CD4-positive, alpha-beta T cell (primary cell): ENCODE results near the gene MGRN1. TPM values are rescaled to one million over a fixed set of nuclear protein-coding genes. Genes with fewer than 3 reads are reported as not detected.

Source experiments
- ATAC-seq: fragments of 200-7000 bp; cut with Tn5 transposase; one replicate; pipeline ENCODE4 v1.10.0; 2022; ENCODE audit warnings: mild to moderate bottlenecking; ENCODE audit not compliant: poor library complexity
- CTCF ChIA-PET: fragments of 350-600 bp; sonication (Branson Sonifier 250); formaldehyde crosslinking; loops from one replicate; lab custom pipeline; 2021; ENCODE audit warnings: antibody characterized with exemption, inconsistent platforms; lab: Charles Lee
- POLR2A ChIA-PET: fragments of 350-600 bp; sonication (Branson Sonifier 250); formaldehyde crosslinking; loops from one replicate; lab custom pipeline; 2021; ENCODE audit warnings: antibody characterized with exemption, inconsistent platforms; lab: Charles Lee
- DNase-seq, 14 experiments: peaks; one replicate each; pipeline ENCODE4 v3.0.0-alpha.2; 2013 to 2020; ENCODE audit warnings: mixed read lengths in 2 of 14
- H3K27ac ChIP-seq, 2 donors: one replicate each; pipeline versions ENCODE4 v1.5.1 to v1.7.0; 2013; ENCODE audit warnings: low read length in 2 of 2, low read depth in 1 of 2, mild to moderate bottlenecking in 1 of 2
- H3K27me3 ChIP-seq, 2 experiments: 1 replicate in 1 of 2; 2 replicates in 1 of 2; pipeline versions ENCODE4 v1.6.1 to v1.7.0; 2013; ENCODE audit warnings: low read length in 2 of 2, control low read depth in 1 of 2, mild to moderate bottlenecking in 1 of 2, moderate library complexity in 1 of 2; ENCODE audit not compliant: insufficient read depth in 2 of 2, control insufficient read depth in 1 of 2
- H3K36me3 ChIP-seq: one replicate; pipeline ENCODE4 v1.6.1; 2013; ENCODE audit warnings: low read length, control low read depth; ENCODE audit not compliant: insufficient read depth
- H3K4me1 ChIP-seq: one replicate; pipeline ENCODE4 v1.6.1; 2013; ENCODE audit warnings: low read length, control low read depth; ENCODE audit not compliant: insufficient read depth
- H3K4me3 ChIP-seq: one replicate; pipeline ENCODE4 v1.5.1; 2013; ENCODE audit warnings: mild to moderate bottlenecking, low read length, moderate library complexity
- H3K9me3 ChIP-seq, 2 experiments: 1 replicate in 1 of 2; 2 replicates in 1 of 2; pipeline versions ENCODE4 v1.6.1 to v1.7.0; 2013; ENCODE audit warnings: low read length in 2 of 2, mild to moderate bottlenecking in 2 of 2, control low read depth in 1 of 2, moderate library complexity in 1 of 2; ENCODE audit not compliant: control insufficient read depth in 1 of 2, insufficient read depth in 1 of 2
- H3K27ac Mint-ChIP-seq: one replicate; pipeline ENCODE4 v1.8.0; 2020; ENCODE audit warnings: mixed read lengths
- H3K27me3 Mint-ChIP-seq: one replicate; pipeline ENCODE4 v1.8.0; 2021; ENCODE audit warnings: mixed read lengths
- H3K36me3 Mint-ChIP-seq: one replicate; pipeline ENCODE4 v1.8.0; 2021; ENCODE audit warnings: low read depth, mixed read lengths
- H3K4me1 Mint-ChIP-seq: one replicate; pipeline ENCODE4 v1.8.0; 2021; ENCODE audit warnings: low read depth, mixed read lengths
- H3K4me3 Mint-ChIP-seq: one replicate; pipeline ENCODE4 v1.8.0; 2020; ENCODE audit warnings: mild to moderate bottlenecking, mixed read lengths
- H3K9me3 Mint-ChIP-seq: one replicate; pipeline ENCODE4 v1.8.0; 2020; ENCODE audit warnings: mixed read lengths
- intact Hi-C, 2 experiments: fragments of 100-400 bp; cut with DNase I in 1 of 2; cut with micrococcal nuclease in 1 of 2; formaldehyde crosslinking; loops; one replicate each; pipeline versions ENCODE4 v1.15.1 to v1.9.0; 2023 to 2025; cut with DNase I, micrococcal nuclease
- total RNA-seq, 174 experiments: library from RNA in 2 of 174; stranded (reverse) in 2 of 174; gene quantifications; one replicate each; pipeline ENCODE4 v1.2.3 and lab custom pipeline; 2021 to 2026
- TF ChIP-seq, protein P1 (sequence below): fragments of 200-600 bp; IDR thresholded peaks from one replicate; pipeline ENCODE4 v1.8.0; 2022; ENCODE audit warnings: antibody characterized with exemption, mild to moderate bottlenecking

MGRN1 gene
- total RNA-seq, 2 experiments from 2014 or later = 45.9 to 48.6 TPM

DNA sequence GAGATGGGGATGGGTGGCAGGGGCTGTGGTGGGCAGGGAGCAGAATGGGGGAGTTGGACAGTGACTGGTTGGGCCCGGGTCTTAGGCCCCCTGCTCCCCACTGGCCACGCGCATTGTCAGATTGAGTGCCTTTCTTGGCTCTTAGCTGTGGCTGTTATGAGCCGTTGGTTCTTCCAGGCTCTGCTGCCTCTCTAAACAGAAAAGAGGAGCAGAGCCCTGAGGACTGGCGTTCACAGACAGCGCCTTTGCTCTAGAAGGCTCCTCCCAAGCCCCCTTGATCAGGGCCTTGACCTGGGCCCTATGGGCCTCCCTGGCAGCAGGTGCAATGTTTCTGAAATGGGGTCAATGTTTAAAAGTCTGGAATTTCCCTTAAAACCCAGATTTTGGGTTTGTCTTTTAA is 54.0 kb downstream of the MGRN1 start:
- peaks cover 34% of the 10 kb centered on the region for H3K4me1 Mint-ChIP-seq
- TF ChIP-seq, protein P1, sequence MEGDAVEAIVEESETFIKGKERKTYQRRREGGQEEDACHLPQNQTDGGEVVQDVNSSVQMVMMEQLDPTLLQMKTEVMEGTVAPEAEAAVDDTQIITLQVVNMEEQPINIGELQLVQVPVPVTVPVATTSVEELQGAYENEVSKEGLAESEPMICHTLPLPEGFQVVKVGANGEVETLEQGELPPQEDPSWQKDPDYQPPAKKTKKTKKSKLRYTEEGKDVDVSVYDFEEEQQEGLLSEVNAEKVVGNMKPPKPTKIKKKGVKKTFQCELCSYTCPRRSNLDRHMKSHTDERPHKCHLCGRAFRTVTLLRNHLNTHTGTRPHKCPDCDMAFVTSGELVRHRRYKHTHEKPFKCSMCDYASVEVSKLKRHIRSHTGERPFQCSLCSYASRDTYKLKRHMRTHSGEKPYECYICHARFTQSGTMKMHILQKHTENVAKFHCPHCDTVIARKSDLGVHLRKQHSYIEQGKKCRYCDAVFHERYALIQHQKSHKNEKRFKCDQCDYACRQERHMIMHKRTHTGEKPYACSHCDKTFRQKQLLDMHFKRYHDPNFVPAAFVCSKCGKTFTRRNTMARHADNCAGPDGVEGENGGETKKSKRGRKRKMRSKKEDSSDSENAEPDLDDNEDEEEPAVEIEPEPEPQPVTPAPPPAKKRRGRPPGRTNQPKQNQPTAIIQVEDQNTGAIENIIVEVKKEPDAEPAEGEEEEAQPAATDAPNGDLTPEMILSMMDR = no peak
- DNase-seq (no peak), ATAC-seq (no peak)
- ChIA-PET POLR2A (no interaction called here), CTCF (no interaction called here)
- H3K9me3 ChIP-seq = no peaks in the 10 kb centered on the region
- no peak overlapping the region for H3K4me3 ChIP-seq
- H3K27ac Mint-ChIP-seq = peak overlapping the region; percentile 68
- H3K4me1 ChIP-seq = peaks cover 57% of the 10 kb centered on the region
- peaks cover 27% of the 10 kb centered on the region for H3K36me3 Mint-ChIP-seq
- peaks cover 32% of the 10 kb centered on the region for H3K36me3 ChIP-seq
- H3K27me3 ChIP-seq = no peaks in the 10 kb centered on the region
- intact Hi-C loops = no loop called here
- no peak overlapping the region for H3K27ac ChIP-seq
- no peaks in the 10 kb centered on the region for H3K9me3 Mint-ChIP-seq
- no peaks in the 10 kb centered on the region for H3K27me3 Mint-ChIP-seq
- H3K4me3 Mint-ChIP-seq = no peak overlapping the region

DNA sequence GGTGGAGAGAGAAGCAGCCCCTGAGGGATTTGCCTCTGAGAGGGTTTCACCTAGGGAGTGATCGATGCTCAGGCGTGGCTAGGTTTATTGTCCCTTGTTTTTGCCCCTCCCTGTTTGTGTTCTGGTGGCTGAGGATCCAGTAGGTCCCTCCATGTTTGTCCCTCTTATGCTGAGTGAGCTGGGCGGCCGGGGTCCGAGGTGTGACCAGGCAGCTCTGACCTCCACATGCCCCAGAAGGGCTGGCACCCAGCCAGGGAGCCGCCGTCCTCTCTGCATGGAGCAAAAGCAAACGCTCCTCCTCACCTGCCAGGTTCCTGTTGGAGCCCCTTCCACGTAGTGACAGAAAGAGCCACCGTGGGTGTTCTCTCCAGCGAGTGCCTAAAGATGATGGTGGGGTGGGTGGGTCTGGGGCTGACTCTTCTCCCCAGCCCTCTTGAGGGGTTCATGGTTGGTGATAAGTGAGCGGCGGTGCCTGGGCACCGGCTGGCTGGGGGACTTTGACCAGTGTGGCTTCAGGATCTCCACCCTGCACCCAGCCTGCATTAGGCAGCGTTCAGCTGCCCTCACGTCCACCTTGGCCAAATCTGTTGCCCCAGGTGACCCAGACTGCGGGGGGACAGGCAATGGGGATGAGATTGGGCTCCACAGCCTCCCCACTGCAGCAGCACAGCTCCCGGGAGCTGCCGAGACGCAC is 54.7 kb downstream of the MGRN1 start:
- no peak for DNase-seq
- intact Hi-C loops = no loop called here
- Histone ChIP-seq H3K4me3 (no peak overlapping the region), H3K27ac (no peak overlapping the region), H3K4me1 (peaks cover 57% of the 10 kb centered on the region), H3K36me3 (peaks cover 35% of the 10 kb centered on the region), H3K9me3 (no peaks in the 10 kb centered on the region), H3K27me3 (no peaks in the 10 kb centered on the region)
- ATAC-seq = no peak
- Mint-ChIP-seq H3K27me3 (no peaks in the 10 kb centered on the region), H3K36me3 (peaks cover 27% of the 10 kb centered on the region), H3K4me3 (no peak overlapping the region), H3K27ac (peak overlapping the region; percentile 68), H3K4me1 (peaks cover 34% of the 10 kb centered on the region), H3K9me3 (no peaks in the 10 kb centered on the region)
- TF ChIP-seq, protein P1 = no peak
- ChIA-PET POLR2A (interaction anchor here (1.2 to 2.7 kb wide), 2 partner anchors 14 to 174 kb away, joined by 4 to 10 read pairs; partner anchors contain the start of gene NUDT16L1), CTCF (interaction anchor here (0.7 kb wide), 1 partner anchor 55 kb away, joined by 4 read pairs; the partner anchor contains the start of gene MGRN1)

DNA sequence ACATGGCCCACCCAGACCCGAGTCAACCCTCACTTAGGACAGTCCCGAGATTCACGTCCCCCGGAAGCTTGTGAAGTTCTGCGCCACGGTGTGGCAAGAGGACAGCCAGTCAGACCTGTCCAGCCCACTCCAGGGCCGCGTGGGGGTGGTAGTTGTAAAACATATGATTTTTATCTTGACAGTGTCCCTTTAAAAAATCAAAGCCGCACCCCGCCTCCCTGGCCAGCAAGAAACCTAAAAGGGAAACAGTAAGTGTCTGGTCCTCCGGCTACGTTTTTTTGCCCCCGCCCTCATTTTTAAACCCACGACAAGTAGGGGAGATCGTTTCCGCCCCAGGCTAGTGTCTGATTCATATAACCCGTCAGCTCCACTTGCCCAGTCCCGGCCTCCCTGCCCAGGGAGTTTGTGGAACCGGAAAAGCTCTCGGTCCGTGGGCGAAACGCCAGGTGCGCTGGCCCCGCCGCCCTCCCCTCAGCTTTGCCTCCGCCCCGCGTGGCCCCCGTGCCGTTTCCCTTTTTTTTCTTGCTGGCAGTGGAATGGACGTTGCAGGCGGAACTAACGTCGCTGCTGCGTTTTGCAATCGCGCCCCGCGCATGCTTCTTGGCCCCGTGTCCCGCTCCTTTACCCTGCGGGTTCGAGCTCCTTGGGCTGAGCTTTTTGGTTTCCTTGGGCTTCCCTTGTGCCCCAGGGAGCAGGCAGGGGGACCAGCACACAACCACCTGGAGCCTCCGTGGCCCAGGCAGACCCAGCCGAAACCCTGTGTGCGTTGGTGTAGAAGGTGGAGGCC is 55.4 kb downstream of the MGRN1 start:
- DNase-seq = peak in 2 of 14 experiments; percentile 59 to 69
- no peak for ATAC-seq
- H3K9me3 ChIP-seq = no peaks in the 10 kb centered on the region
- no peak overlapping the region for H3K27ac ChIP-seq
- H3K27me3 ChIP-seq = no peaks in the 10 kb centered on the region
- Mint-ChIP-seq H3K27ac (peak overlapping the region; percentile 42), H3K4me1 (peaks cover 34% of the 10 kb centered on the region), H3K9me3 (no peaks in the 10 kb centered on the region), H3K4me3 (peak overlapping the region; percentile 30), H3K27me3 (no peaks in the 10 kb centered on the region), H3K36me3 (peaks cover 33% of the 10 kb centered on the region)
- intact Hi-C loops = no loop called here
- CTCF ChIA-PET = interaction anchor here (0.7 kb wide), 1 partner anchor 56 kb away, joined by 4 read pairs; the partner anchor contains the start of gene MGRN1
- TF ChIP-seq, protein P1 = no peak
- peaks cover 41% of the 10 kb centered on the region for H3K36me3 ChIP-seq
- peaks cover 54% of the 10 kb centered on the region for H3K4me1 ChIP-seq
- POLR2A ChIA-PET = interaction anchor here (1.2 to 2.7 kb wide), 3 partner anchors 13 to 174 kb away, joined by 3 to 10 read pairs (median 4); partner anchors contain the start of gene NUDT16L1
- no peak overlapping the region for H3K4me3 ChIP-seq
